Natural killer cell treated with Interleukin-12 subunit alpha and Interleukin-12 subunit beta and Interleukin-15 and Interleukin-18, amount 100 ng/mL, for 72 hours (primary cell): ENCODE measurements around the gene CPSF4. TPM values are rescaled to one million over a fixed set of nuclear protein-coding genes. Genes with fewer than 3 reads are reported as not detected.
A peak's percentile ranks its signal among the peaks of the same experiment; 100 is the strongest.
"Not testable (repeated sequence)": the region's sequence is repeated elsewhere in the genome, so short reads cannot be mapped to it uniquely, and the experiment has no call there.

ENCODE experiments used
- ATAC-seq, 2 donors: fragments of 150-1000 bp; cut with Tn5 transposase in 1 of 2; sonication (Bioruptor Pico), chemical (Tn5 transposase) in 1 of 2; 2 replicates each; pipeline ENCODE4 v1.10.0; 2021
- DNase-seq: peaks from one replicate; pipeline ENCODE4 v3.0.0; 2022; ENCODE audit warnings: low spot score
- H3K27ac Mint-ChIP-seq, 2 donors: 1 replicate in 1 of 2; 2 replicates in 1 of 2; pipeline ENCODE4 v1.8.0; 2022; ENCODE audit warnings: mixed read lengths in 2 of 2, mild to moderate bottlenecking in 1 of 2, moderate library complexity in 1 of 2
- H3K27me3 Mint-ChIP-seq, 2 donors: 1 replicate in 1 of 2; 2 replicates in 1 of 2; pipeline ENCODE4 v1.8.0; 2022; ENCODE audit warnings: mixed read lengths in 2 of 2
- H3K36me3 Mint-ChIP-seq: one replicate; pipeline ENCODE4 v1.8.0; 2022; ENCODE audit warnings: mixed read lengths
- H3K4me1 Mint-ChIP-seq, 2 donors: 1 replicate in 1 of 2; 2 replicates in 1 of 2; pipeline ENCODE4 v1.8.0; 2022; ENCODE audit warnings: low read depth in 2 of 2, mixed read lengths in 2 of 2, mild to moderate bottlenecking in 1 of 2
- H3K4me3 Mint-ChIP-seq: one replicate; pipeline ENCODE4 v1.8.0; 2022; ENCODE audit warnings: mixed read lengths
- H3K9me3 Mint-ChIP-seq: 2 replicates; pipeline ENCODE4 v1.8.0; 2022; ENCODE audit warnings: mixed read lengths
- total RNA-seq, 2 donors: library from RNA; stranded (reverse); gene quantifications; one replicate each; pipeline ENCODE4 v1.2.3, GENCODE V29; 2022

Gene CPSF4
- total RNA-seq, 2 donors from 2014 or later = 51.1 to 91.1 TPM

GRCh38 chr7:99419323-99420021 lies 19.3 kb upstream of the CPSF4 start:
- no peak for DNase-seq
- no peaks in the 10 kb centered on the region for H3K9me3 Mint-ChIP-seq
- no peak overlapping the region for H3K27ac Mint-ChIP-seq
- H3K4me1 Mint-ChIP-seq = peaks cover 7 to 13% of the 10 kb centered on the region in 2 donors
- ATAC-seq = peak in 1 of 2 donors; percentile 17
- no peak overlapping the region for H3K4me3 Mint-ChIP-seq
- H3K36me3 Mint-ChIP-seq = peaks cover 18% of the 10 kb centered on the region
- no peaks in the 10 kb centered on the region for H3K27me3 Mint-ChIP-seq

- no peaks in the 10 kb centered on the region for H3K9me3 Mint-ChIP-seq
- peaks cover 12% of the 10 kb centered on the region for H3K36me3 Mint-ChIP-seq
- ATAC-seq (no peak), DNase-seq (no peak)
- H3K4me1 Mint-ChIP-seq = peaks cover under 1 to 7% of the 10 kb centered on the region in 2 donors
- no peak overlapping the region for H3K4me3 Mint-ChIP-seq
- no peak overlapping the region for H3K27ac Mint-ChIP-seq
- H3K27me3 Mint-ChIP-seq = no peaks in the 10 kb centered on the region
Measured at GRCh38 chr7:99420213-99420612, 18.5 kb upstream of the CPSF4 start.

GRCh38 chr7:99420986-99421385 lies 17.8 kb upstream of the CPSF4 start:
- Mint-ChIP-seq H3K4me3 (no peak overlapping the region), H3K9me3 (no peaks in the 10 kb centered on the region), H3K27ac (no peak overlapping the region), H3K4me1 (peaks cover 0 to 6% of the 10 kb centered on the region in 2 donors), H3K27me3 (no peaks in the 10 kb centered on the region), H3K36me3 (peaks cover 8% of the 10 kb centered on the region)
- ATAC-seq (no peak), DNase-seq (no peak)

GRCh38 chr7:99422186-99422585 lies 16.6 kb upstream of the CPSF4 start:
- no peaks in the 10 kb centered on the region for H3K27me3 Mint-ChIP-seq
- ATAC-seq = no peak
- no peak overlapping the region for H3K27ac Mint-ChIP-seq
- peaks cover 0 to 4% of the 10 kb centered on the region in 2 donors for H3K4me1 Mint-ChIP-seq
- DNase-seq = no peak
- H3K9me3 Mint-ChIP-seq = no peaks in the 10 kb centered on the region
- no peak overlapping the region for H3K4me3 Mint-ChIP-seq
- H3K36me3 Mint-ChIP-seq = peaks cover 5% of the 10 kb centered on the region

- no peak for ATAC-seq
- no peak overlapping the region for H3K27ac Mint-ChIP-seq
- no peaks in the 10 kb centered on the region for H3K9me3 Mint-ChIP-seq
- peaks cover 0 to under 1% of the 10 kb centered on the region in 2 donors for H3K4me1 Mint-ChIP-seq
- H3K36me3 Mint-ChIP-seq = peaks cover 5% of the 10 kb centered on the region
- H3K4me3 Mint-ChIP-seq = no peak overlapping the region
- no peak for DNase-seq
- no peaks in the 10 kb centered on the region for H3K27me3 Mint-ChIP-seq
Measured at GRCh38 chr7:99422625-99423024, 16.1 kb upstream of the CPSF4 start.

- Mint-ChIP-seq H3K36me3 (no peaks in the 10 kb centered on the region), H3K4me3 (no peak overlapping the region), H3K4me1 (no peaks in the 10 kb centered on the region), H3K27me3 (no peaks in the 10 kb centered on the region), H3K27ac (no peak overlapping the region), H3K9me3 (no peaks in the 10 kb centered on the region)
- no peak for DNase-seq
- ATAC-seq = peak; percentile 21 to 26
Measured at GRCh38 chr7:99424932-99425730, 13.6 kb upstream of the CPSF4 start.

- no peak for ATAC-seq
- no peak overlapping the region for H3K27ac Mint-ChIP-seq
- no peak for DNase-seq
Measured at GRCh38 chr7:99428972-99429566, 9.7 kb upstream of the CPSF4 start.

GRCh38 chr7:99429756-99430155 lies 9.0 kb upstream of the CPSF4 start:
- H3K27ac Mint-ChIP-seq = no peak overlapping the region
- H3K4me3 Mint-ChIP-seq = no peak overlapping the region
- H3K4me1 Mint-ChIP-seq = no peaks in the 10 kb centered on the region
- DNase-seq (no peak), ATAC-seq (peak; percentile 28 to 55)
- H3K27me3 Mint-ChIP-seq = no peaks in the 10 kb centered on the region
- H3K9me3 Mint-ChIP-seq = no peaks in the 10 kb centered on the region
- H3K36me3 Mint-ChIP-seq = no peaks in the 10 kb centered on the region

More at GRCh38 chr7:99428972-99429566, 9.7 kb upstream of the CPSF4 start:
- H3K36me3 Mint-ChIP-seq = no peaks in the 10 kb centered on the region
- H3K9me3 Mint-ChIP-seq = no peaks in the 10 kb centered on the region
- H3K4me1 Mint-ChIP-seq = no peaks in the 10 kb centered on the region
- no peaks in the 10 kb centered on the region for H3K27me3 Mint-ChIP-seq
- H3K4me3 Mint-ChIP-seq = no peak overlapping the region

GRCh38 chr7:99431756-99432540 lies 6.8 kb upstream of the CPSF4 start:
- not testable (repeated sequence) for ATAC-seq

GRCh38 chr7:99433158-99433557 lies 5.6 kb upstream of the CPSF4 start:
- H3K4me3 Mint-ChIP-seq = no peak overlapping the region

More at GRCh38 chr7:99431756-99432540, 6.8 kb upstream of the CPSF4 start:
- not testable (repeated sequence) for H3K36me3 Mint-ChIP-seq, H3K27me3 Mint-ChIP-seq, H3K9me3 Mint-ChIP-seq, H3K4me1 Mint-ChIP-seq, H3K27ac Mint-ChIP-seq, H3K4me3 Mint-ChIP-seq, DNase-seq

GRCh38 chr7:99437946-99438572 lies 684 bp upstream of the CPSF4 start:
- Mint-ChIP-seq H3K9me3 (no peaks in the 10 kb centered on the region), H3K4me3 (peak overlapping the region; percentile 98), H3K4me1 (peaks cover 17 to 26% of the 10 kb centered on the region in 2 donors), H3K27ac (peak overlapping the region; percentile 88), H3K27me3 (no peaks in the 10 kb centered on the region), H3K36me3 (peaks cover 4% of the 10 kb centered on the region)
- ATAC-seq = peak; percentile 0 to 21
- DNase-seq = no peak

More at GRCh38 chr7:99433158-99433557, 5.6 kb upstream of the CPSF4 start:
- Mint-ChIP-seq H3K9me3 (no peaks in the 10 kb centered on the region), H3K4me1 (no peaks in the 10 kb centered on the region), H3K27me3 (no peaks in the 10 kb centered on the region), H3K27ac (peak overlapping the region in 1 of 2 donors; percentile 37), H3K36me3 (no peaks in the 10 kb centered on the region)
- ATAC-seq (no peak), DNase-seq (no peak)

- Mint-ChIP-seq H3K4me3 (peak overlapping the region; percentile 98), H3K9me3 (no peaks in the 10 kb centered on the region), H3K27ac (peak overlapping the region in 1 of 2 donors; percentile 88), H3K27me3 (no peaks in the 10 kb centered on the region), H3K4me1 (peaks cover 20 to 29% of the 10 kb centered on the region in 2 donors), H3K36me3 (peaks cover 8% of the 10 kb centered on the region)
- ATAC-seq (no peak), DNase-seq (no peak)
Measured at GRCh38 chr7:99440195-99440594, 1.5 kb downstream of the CPSF4 start.

GRCh38 chr7:99446096-99446495 lies 7.4 kb downstream of the CPSF4 start:
- no peak overlapping the region for H3K4me3 Mint-ChIP-seq
- peaks cover 12 to 17% of the 10 kb centered on the region in 2 donors for H3K4me1 Mint-ChIP-seq
- H3K27ac Mint-ChIP-seq = no peak overlapping the region
- no peaks in the 10 kb centered on the region for H3K9me3 Mint-ChIP-seq
- ATAC-seq (no peak), DNase-seq (no peak)
- no peaks in the 10 kb centered on the region for H3K27me3 Mint-ChIP-seq
- peaks cover 8% of the 10 kb centered on the region for H3K36me3 Mint-ChIP-seq
